ENCODE measurements around the gene ALPL. TPM values are rescaled to one million over a fixed set of nuclear protein-coding genes. Genes with fewer than 3 reads are reported as not detected.
"Not testable (repeated sequence)": the region's sequence is repeated elsewhere in the genome, so short reads cannot be mapped to it uniquely, and the experiment has no call there.

Gene ALPL
- polyA plus RNA-seq (2013), result 0.08 TPM

GRCh38 chr1:21509351-21510112 lies at the start of gene ALPL:
Gene ALPL (plus strand): TSS chr1:21509423. CDS start chr1:21554082, 44,659 bp downstream.
- Histone ChIP-seq H3K27me3 (replicated peaks in 2 of 5; ENCODE audit: control insufficient read depth in 4 of 5, insufficient read depth in 5 of 5, low read length in 4 of 5) (peaks cover 0 to 70% (median 32%) of the 10 kb centered on the region in 5 experiments), H3K9me3 (ENCODE audit: control extremely low read depth in 1 of 5, control insufficient read depth in 4 of 5, insufficient read depth in 2 of 5, low read depth in 1 of 5, low read length in 4 of 5) (no peaks in the 10 kb centered on the region), H3K4me3 (ENCODE audit: control insufficient read depth in 1 of 7, extremely low read depth in 1 of 7, insufficient read depth in 4 of 7, low read depth in 2 of 7, low read length in 6 of 7) (peak within 1 kb of the TSS in 6 of 7 experiments; percentile 10 to 57 (median 27)), H3K27ac (ENCODE audit: insufficient read depth in 1 of 2, low read depth in 1 of 2, low read length in 2 of 2, poor library complexity in 1 of 2, severe bottlenecking in 2 of 2) (no peak within 1 kb of the TSS), H3K4me1 (ENCODE audit: control extremely low read depth in 1 of 4, control insufficient read depth in 4 of 4, insufficient read depth in 4 of 4, low read length in 3 of 4) (peaks cover 0 to 14% (median 9%) of the 10 kb centered on the region in 4 experiments), H3K36me3 (ENCODE audit: control insufficient read depth in 4 of 4, insufficient read depth in 4 of 4, low read length in 3 of 4) (no peaks in the 10 kb centered on the region)
- WGBS (ENCODE audit: insufficient coverage), result 6% methylated on average over 61 of the region's 67 CpGs
- no peak for DNase-seq
- CTCF ChIA-PET, result interaction anchor here (0.7 to 1.6 kb wide), 4 partner anchors 13 to 34 kb away, joined by 3 to 6 read pairs (median 4); no protein-coding TSS in a partner anchor
- POLR2A ChIA-PET, result interaction anchor here (0.5 kb wide), 1 partner anchor 586 kb away, joined by 3 read pairs; no protein-coding TSS in a partner anchor

DNA sequence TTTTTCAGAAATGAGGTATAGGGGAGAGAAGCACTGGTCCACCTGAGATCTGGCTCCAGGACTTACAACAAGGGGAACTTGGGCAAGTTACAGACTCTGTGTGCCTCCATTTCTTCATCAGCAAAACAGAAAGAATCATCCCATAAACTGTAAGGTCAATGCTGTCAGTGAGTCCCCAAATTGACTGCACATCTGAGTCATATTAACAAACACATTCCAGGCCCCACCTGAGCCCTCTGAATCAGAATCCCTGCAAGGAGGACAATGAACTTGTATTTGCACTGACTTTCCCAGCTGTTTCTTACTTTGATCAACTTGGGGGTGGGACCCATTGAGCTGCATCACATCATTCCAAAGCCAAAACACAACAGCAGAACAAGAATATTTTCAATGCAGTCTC lies 44.1 kb upstream of the ALPL start:
- CTCF ChIA-PET; H3K4me3 ChIP-seq (ENCODE audit: control insufficient read depth in 1 of 7, extremely low read depth in 1 of 7, insufficient read depth in 4 of 7, low read depth in 2 of 7, low read length in 6 of 7); H3K27ac ChIP-seq (ENCODE audit: insufficient read depth in 1 of 2, low read depth in 1 of 2, low read length in 2 of 2, poor library complexity in 1 of 2, severe bottlenecking in 2 of 2); H3K36me3 ChIP-seq (ENCODE audit: control insufficient read depth in 4 of 4, insufficient read depth in 4 of 4, low read length in 3 of 4); H3K9me3 ChIP-seq (ENCODE audit: control extremely low read depth in 1 of 5, control insufficient read depth in 4 of 5, insufficient read depth in 2 of 5, low read depth in 1 of 5, low read length in 4 of 5); POLR2A ChIA-PET; H3K27me3 ChIP-seq (replicated peaks in 2 of 5; ENCODE audit: control insufficient read depth in 4 of 5, insufficient read depth in 5 of 5, low read length in 4 of 5); H3K4me1 ChIP-seq (ENCODE audit: control extremely low read depth in 1 of 4, control insufficient read depth in 4 of 4, insufficient read depth in 4 of 4, low read length in 3 of 4); DNase-seq: not testable (repeated sequence)

- DNase-seq; H3K36me3 ChIP-seq (ENCODE audit: control insufficient read depth in 4 of 4, insufficient read depth in 4 of 4, low read length in 3 of 4); H3K27ac ChIP-seq (ENCODE audit: insufficient read depth in 1 of 2, low read depth in 1 of 2, low read length in 2 of 2, poor library complexity in 1 of 2, severe bottlenecking in 2 of 2); H3K4me3 ChIP-seq (ENCODE audit: control insufficient read depth in 1 of 7, extremely low read depth in 1 of 7, insufficient read depth in 4 of 7, low read depth in 2 of 7, low read length in 6 of 7); H3K27me3 ChIP-seq (replicated peaks in 2 of 5; ENCODE audit: control insufficient read depth in 4 of 5, insufficient read depth in 5 of 5, low read length in 4 of 5); H3K9me3 ChIP-seq (ENCODE audit: control extremely low read depth in 1 of 5, control insufficient read depth in 4 of 5, insufficient read depth in 2 of 5, low read depth in 1 of 5, low read length in 4 of 5); H3K4me1 ChIP-seq (ENCODE audit: control extremely low read depth in 1 of 4, control insufficient read depth in 4 of 4, insufficient read depth in 4 of 4, low read length in 3 of 4); POLR2A ChIA-PET: not testable (repeated sequence)
- 95% methylated on average over 4 of the region's 4 CpGs for WGBS (ENCODE audit: insufficient coverage)
- CTCF ChIA-PET, result interaction anchor here (1.6 to 3.6 kb wide), 2 partner anchors 18 to 97 kb away, joined by 4 to 12 read pairs; no protein-coding TSS in a partner anchor
Measured at GRCh38 chr1:21467946-21468345, 41.3 kb upstream of the ALPL start.

DNA sequence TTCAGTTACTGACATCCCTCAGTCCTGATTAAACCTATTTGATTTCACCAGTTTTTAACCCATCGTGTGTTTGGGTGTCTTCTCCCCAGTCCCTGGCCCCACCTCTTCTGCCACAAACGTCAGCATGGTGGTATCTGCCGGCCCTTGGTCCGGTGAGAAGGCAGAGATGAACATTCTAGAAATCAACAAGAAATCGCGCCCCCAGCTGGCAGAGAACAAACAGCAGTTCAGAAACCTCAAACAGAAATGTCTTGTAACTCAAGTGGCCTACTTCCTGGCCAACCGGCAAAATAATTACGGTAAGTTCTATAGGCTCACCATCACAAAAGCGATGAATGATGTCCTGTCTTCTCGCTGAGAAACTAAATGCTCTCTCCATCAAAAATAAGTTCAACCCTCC lies 40.6 kb upstream of the ALPL start:
- ChIA-PET POLR2A (no interaction called here), CTCF (interaction anchor here (0.9 to 3.6 kb wide), 3 partner anchors 19 to 97 kb away, joined by 3 to 12 read pairs (median 4); no protein-coding TSS in a partner anchor)
- DNase-seq, result peak; percentile 55 to 86 (median 63)
- Histone ChIP-seq H3K9me3 (ENCODE audit: control extremely low read depth in 1 of 5, control insufficient read depth in 4 of 5, insufficient read depth in 2 of 5, low read depth in 1 of 5, low read length in 4 of 5) (no peaks in the 10 kb centered on the region), H3K27ac (ENCODE audit: insufficient read depth in 1 of 2, low read depth in 1 of 2, low read length in 2 of 2, poor library complexity in 1 of 2, severe bottlenecking in 2 of 2) (no peak overlapping the region), H3K36me3 (ENCODE audit: control insufficient read depth in 4 of 4, insufficient read depth in 4 of 4, low read length in 3 of 4) (no peaks in the 10 kb centered on the region), H3K4me1 (ENCODE audit: control extremely low read depth in 1 of 4, control insufficient read depth in 4 of 4, insufficient read depth in 4 of 4, low read length in 3 of 4) (peaks cover 0 to 9% (median 0%) of the 10 kb centered on the region in 4 experiments), H3K4me3 (ENCODE audit: control insufficient read depth in 1 of 7, extremely low read depth in 1 of 7, insufficient read depth in 4 of 7, low read depth in 2 of 7, low read length in 6 of 7) (no peak overlapping the region), H3K27me3 (replicated peaks in 2 of 5; ENCODE audit: control insufficient read depth in 4 of 5, insufficient read depth in 5 of 5, low read length in 4 of 5) (no peaks in the 10 kb centered on the region)
- 6% methylated on average over 6 of the region's 10 CpGs for WGBS (ENCODE audit: insufficient coverage)

- Histone ChIP-seq H3K27ac (ENCODE audit: insufficient read depth in 1 of 2, low read depth in 1 of 2, low read length in 2 of 2, poor library complexity in 1 of 2, severe bottlenecking in 2 of 2) (no peak overlapping the region), H3K4me3 (ENCODE audit: control insufficient read depth in 1 of 7, extremely low read depth in 1 of 7, insufficient read depth in 4 of 7, low read depth in 2 of 7, low read length in 6 of 7) (no peak overlapping the region), H3K36me3 (ENCODE audit: control insufficient read depth in 4 of 4, insufficient read depth in 4 of 4, low read length in 3 of 4) (no peaks in the 10 kb centered on the region), H3K27me3 (replicated peaks in 2 of 5; ENCODE audit: control insufficient read depth in 4 of 5, insufficient read depth in 5 of 5, low read length in 4 of 5) (no peaks in the 10 kb centered on the region), H3K4me1 (ENCODE audit: control extremely low read depth in 1 of 4, control insufficient read depth in 4 of 4, insufficient read depth in 4 of 4, low read length in 3 of 4) (peaks cover 0 to 9% (median 0%) of the 10 kb centered on the region in 4 experiments), H3K9me3 (ENCODE audit: control extremely low read depth in 1 of 5, control insufficient read depth in 4 of 5, insufficient read depth in 2 of 5, low read depth in 1 of 5, low read length in 4 of 5) (no peaks in the 10 kb centered on the region)
- ChIA-PET CTCF (interaction anchor here (1.1 to 3.6 kb wide), 3 partner anchors 9 to 98 kb away, joined by 3 to 12 read pairs (median 4); no protein-coding TSS in a partner anchor), POLR2A (no interaction called here)
- DNase-seq, result peak in 1 of 3 donors; percentile 18
- WGBS (ENCODE audit: insufficient coverage), result 80% methylated on average over 9 of the region's 9 CpGs
Measured at GRCh38 chr1:21469581-21469980, 39.6 kb upstream of the ALPL start.

DNA sequence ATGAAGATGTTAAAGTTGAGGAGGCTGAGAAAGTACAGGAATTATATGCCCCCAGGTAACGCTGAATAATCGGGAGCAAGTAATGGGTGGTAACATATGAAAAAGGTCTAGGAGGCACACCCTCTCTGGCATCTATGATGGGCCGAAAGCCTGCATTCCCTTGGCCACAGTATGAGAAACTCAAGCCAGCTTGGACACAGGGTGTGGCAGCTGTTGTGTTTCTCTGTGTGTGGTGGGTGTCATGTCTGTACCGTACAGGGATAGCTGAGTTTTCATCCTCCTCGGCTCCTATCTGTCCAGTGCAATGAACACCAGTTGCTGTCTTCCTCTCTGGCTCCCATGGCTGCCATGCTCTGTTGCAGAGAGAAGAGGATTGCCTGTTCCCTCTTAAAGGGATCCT lies 36.4 kb upstream of the ALPL start:
- ChIA-PET CTCF (no interaction called here), POLR2A (no interaction called here)
- H3K9me3 ChIP-seq (ENCODE audit: control extremely low read depth in 1 of 5, control insufficient read depth in 4 of 5, insufficient read depth in 2 of 5, low read depth in 1 of 5, low read length in 4 of 5), result no peaks in the 10 kb centered on the region
- peaks cover 0 to 9% (median 0%) of the 10 kb centered on the region in 4 experiments for H3K4me1 ChIP-seq (ENCODE audit: control extremely low read depth in 1 of 4, control insufficient read depth in 4 of 4, insufficient read depth in 4 of 4, low read length in 3 of 4)
- H3K27me3 ChIP-seq (replicated peaks in 2 of 5; ENCODE audit: control insufficient read depth in 4 of 5, insufficient read depth in 5 of 5, low read length in 4 of 5), result no peaks in the 10 kb centered on the region
- H3K4me3 ChIP-seq (ENCODE audit: control insufficient read depth in 1 of 7, extremely low read depth in 1 of 7, insufficient read depth in 4 of 7, low read depth in 2 of 7, low read length in 6 of 7), result no peak overlapping the region
- WGBS (ENCODE audit: insufficient coverage), result 98% methylated on average over 5 of the region's 5 CpGs
- no peaks in the 10 kb centered on the region for H3K36me3 ChIP-seq (ENCODE audit: control insufficient read depth in 4 of 4, insufficient read depth in 4 of 4, low read length in 3 of 4)
- no peak for DNase-seq
- no peak overlapping the region for H3K27ac ChIP-seq (ENCODE audit: insufficient read depth in 1 of 2, low read depth in 1 of 2, low read length in 2 of 2, poor library complexity in 1 of 2, severe bottlenecking in 2 of 2)

DNA sequence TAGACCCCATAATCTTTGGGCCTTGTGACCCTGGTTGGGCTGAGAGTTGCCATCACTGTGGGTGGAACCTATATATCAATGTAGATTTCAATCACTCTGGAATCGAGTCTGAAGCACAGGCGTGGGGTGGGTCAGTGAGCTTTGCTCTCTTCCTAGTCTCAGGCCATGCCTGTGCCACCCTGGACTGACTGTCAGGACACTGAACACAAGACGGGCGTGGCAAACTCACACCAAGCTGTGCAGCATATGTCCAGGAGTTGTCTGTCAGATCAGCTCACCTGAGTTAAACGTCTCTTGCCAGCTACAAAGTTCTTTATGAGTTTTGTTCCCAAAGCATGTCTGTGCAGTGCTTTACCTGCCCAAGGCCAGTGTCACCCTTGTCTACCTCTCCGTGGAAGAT lies 30.9 kb upstream of the ALPL start:
- no peaks in the 10 kb centered on the region for H3K9me3 ChIP-seq (ENCODE audit: control extremely low read depth in 1 of 5, control insufficient read depth in 4 of 5, insufficient read depth in 2 of 5, low read depth in 1 of 5, low read length in 4 of 5)
- 94% methylated on average over 6 of the region's 6 CpGs for WGBS (ENCODE audit: insufficient coverage)
- no peaks in the 10 kb centered on the region for H3K4me1 ChIP-seq (ENCODE audit: control extremely low read depth in 1 of 4, control insufficient read depth in 4 of 4, insufficient read depth in 4 of 4, low read length in 3 of 4)
- DNase-seq, result no peak
- ChIA-PET POLR2A (no interaction called here), CTCF (interaction anchor here (0.7 kb wide), 1 partner anchor 8 kb away, joined by 3 read pairs; no protein-coding TSS in a partner anchor)
- peaks cover 0 to 5% (median 0%) of the 10 kb centered on the region in 4 experiments for H3K36me3 ChIP-seq (ENCODE audit: control insufficient read depth in 4 of 4, insufficient read depth in 4 of 4, low read length in 3 of 4)
- no peaks in the 10 kb centered on the region for H3K27me3 ChIP-seq (replicated peaks in 2 of 5; ENCODE audit: control insufficient read depth in 4 of 5, insufficient read depth in 5 of 5, low read length in 4 of 5)
- H3K27ac ChIP-seq (ENCODE audit: insufficient read depth in 1 of 2, low read depth in 1 of 2, low read length in 2 of 2, poor library complexity in 1 of 2, severe bottlenecking in 2 of 2), result no peak overlapping the region
- H3K4me3 ChIP-seq (ENCODE audit: control insufficient read depth in 1 of 7, extremely low read depth in 1 of 7, insufficient read depth in 4 of 7, low read depth in 2 of 7, low read length in 6 of 7), result no peak overlapping the region

Data from common myeloid progenitor, CD34-positive (primary cell).